HCT116 (cell line): ENCODE data around the gene CDK5RAP1. TPM values are rescaled to one million over a fixed set of nuclear protein-coding genes. Genes with fewer than 3 reads are reported as not detected.

Source experiments
- ATAC-seq: fragments of 200-7000 bp; cut with Tn5 transposase; 2 replicates; pipeline ENCODE4 v1.9.1; 2020; ENCODE audit warnings: mild to moderate bottlenecking, moderate library complexity
- BruUV-seq: library from RNA; stranded (reverse); fragments of 400-500 nt; replicated peaks from 2 replicates; lab custom pipeline; 2021; lab: Mats Ljungman, UMichigan
- CTCF ChIA-PET: fragments of 300-600 bp; sonication (Branson Sonifier 250); formaldehyde crosslinking; loops from one replicate; lab custom pipeline; 2021; ENCODE audit warnings: antibody characterized with exemption; lab: Charles Lee
- POLR2A ChIA-PET: fragments of 300-600, 350-600 bp; sonication (Branson Sonifier 250); formaldehyde crosslinking; loops from one replicate; lab custom pipeline; 2021; ENCODE audit warnings: antibody characterized with exemption; lab: Charles Lee
- RAD21 ChIA-PET, 2 experiments: fragments of 300-600 bp; sonication (Branson Sonifier 250); formaldehyde crosslinking; loops; one replicate each; lab custom pipeline; 2023; ENCODE audit warnings: low total read pairs in 2 of 2; ENCODE audit not compliant: uncharacterized antibody in 2 of 2, unreplicated experiment in 2 of 2, low non-redundant PET in 1 of 2; lab: Charles Lee
- DNase-seq: peaks from one replicate; pipeline ENCODE4 v3.0.0-alpha.2; 2010; ENCODE audit warnings: low read depth, low spot score
- H2AFZ ChIP-seq: fragments of 200-600 bp; shearing (Covaris generic), sonication (generic); 2 replicates; pipeline ENCODE4 v1.6.1; 2017; ENCODE audit warnings: low read depth, mixed run types, mixed read lengths, antibody characterized with exemption, low read length; ENCODE audit not compliant: poor library complexity, severe bottlenecking
- H3K27ac ChIP-seq: 2 replicates; pipeline ENCODE4 v1.5.1; 2012; ENCODE audit warnings: low read depth, low read length
- H3K27me3 ChIP-seq: fragments of 200-600 bp; sonication (generic); 2 replicates; pipeline ENCODE4 v1.6.1; 2016; ENCODE audit warnings: mixed run types, low read length, mixed read lengths; ENCODE audit not compliant: insufficient read depth
- H3K36me3 ChIP-seq, 2 experiments: fragments of 200-500 bp in 1 of 2; fragments of 200-600 bp in 1 of 2; sonication (Bioruptor generic) in 1 of 2; sonication (generic) in 1 of 2; 2 replicates each; pipeline versions ENCODE4 v1.5.1 to v1.6.1; 2014 to 2016; ENCODE audit warnings: low read length in 2 of 2, inconsistent platforms in 1 of 2, mixed read lengths in 1 of 2, mixed run types in 1 of 2; ENCODE audit not compliant: insufficient read depth in 2 of 2, control insufficient read depth in 1 of 2
- H3K4me1 ChIP-seq, 2 experiments: fragments of 200-600 bp in 1 of 2; sonication (generic) in 1 of 2; 2 replicates each; pipeline versions ENCODE4 v1.5.1 to v1.6.1; 2012 to 2017; ENCODE audit warnings: low read length in 2 of 2, inconsistent platforms in 1 of 2, mild to moderate bottlenecking in 1 of 2, mixed read lengths in 1 of 2, mixed run types in 1 of 2, moderate library complexity in 1 of 2; ENCODE audit not compliant: insufficient read depth in 2 of 2, control insufficient read depth in 1 of 2
- H3K4me2 ChIP-seq: fragments of 200-600 bp; sonication (generic); 2 replicates; pipeline ENCODE4 v1.6.1; 2017; ENCODE audit warnings: mixed run types, low read length, mixed read lengths
- H3K4me3 ChIP-seq, 2 experiments: fragments of 200-600 bp in 1 of 2; sonication (generic) in 1 of 2; replicated peaks in 1 of 2; 2 replicates each; pipeline ENCODE4 v1.5.1; 2011 to 2016; ENCODE audit warnings: low read length in 2 of 2, control low read depth in 1 of 2, low read depth in 1 of 2, mild to moderate bottlenecking in 1 of 2, mixed read lengths in 1 of 2, mixed run types in 1 of 2
- H3K79me2 ChIP-seq: fragments of 200-600 bp; sonication (generic); 2 replicates; pipeline ENCODE4 v1.6.1; 2017; ENCODE audit warnings: mild to moderate bottlenecking, mixed run types, low read length, moderate library complexity, mixed read lengths; ENCODE audit not compliant: insufficient read depth
- H3K9ac ChIP-seq: fragments of 200-600 bp; sonication (generic); 2 replicates; pipeline ENCODE4 v1.6.1; 2016; ENCODE audit warnings: low read length, mixed read lengths
- H3K9me2 ChIP-seq: fragments of 200-600 bp; sonication (generic), shearing (Covaris generic); 2 replicates; pipeline ENCODE4 v1.6.1; 2017; ENCODE audit warnings: mixed run types, mild to moderate bottlenecking, moderate library complexity; ENCODE audit not compliant: insufficient read depth
- H3K9me3 ChIP-seq, 2 experiments: fragments of 200-500 bp in 1 of 2; fragments of 200-600 bp in 1 of 2; sonication (Bioruptor generic) in 1 of 2; sonication (generic) in 1 of 2; 2 replicates each; pipeline ENCODE4 v1.6.1; 2014 to 2017; ENCODE audit warnings: low read length in 2 of 2, mixed read lengths in 2 of 2, inconsistent platforms in 1 of 2, low read depth in 1 of 2, mild to moderate bottlenecking in 1 of 2, mixed run types in 1 of 2, moderate library complexity in 1 of 2; ENCODE audit not compliant: control insufficient read depth in 1 of 2, insufficient read depth in 1 of 2
- H4K20me1 ChIP-seq: fragments of 200-600 bp; sonication (generic), shearing (Covaris generic); 2 replicates; pipeline ENCODE4 v1.6.1; 2017; ENCODE audit warnings: mixed run types, mild to moderate bottlenecking, moderate library complexity; ENCODE audit not compliant: insufficient read depth
- ATF3 ChIP-seq: IDR thresholded peaks from 2 replicates; pipeline ENCODE4 v1.6.1; 2012
- CEBPB ChIP-seq: IDR thresholded peaks from 2 replicates; pipeline ENCODE4 v1.6.1; 2012; ENCODE audit warnings: low read depth
- CTCF ChIP-seq, 3 experiments: fragments of 200-600 bp in 1 of 3; sonication (generic) in 1 of 3; IDR thresholded peaks in 2 of 3; conservative IDR thresholded peaks in 1 of 3; 2 replicates each; pipeline ENCODE4 v1.5.1; 2012 to 2017; ENCODE audit warnings: low read depth in 2 of 3, low read length in 2 of 3, antibody characterized with exemption in 1 of 3, borderline replicate concordance in 1 of 3, control low read depth in 1 of 3, mild to moderate bottlenecking in 1 of 3, mixed read lengths in 1 of 3, mixed run types in 1 of 3, moderate library complexity in 1 of 3; ENCODE audit not compliant: insufficient read depth in 1 of 3
- EGR1 ChIP-seq: IDR thresholded peaks from 2 replicates; pipeline ENCODE4 v1.6.1; 2012; ENCODE audit warnings: low read depth
- JUND ChIP-seq: IDR thresholded peaks from 2 replicates; pipeline ENCODE4 v1.6.1; 2012
- POLR2A ChIP-seq: IDR thresholded peaks from 2 replicates; pipeline ENCODE4 v1.7.0; 2011; ENCODE audit warnings: borderline replicate concordance; ENCODE audit not compliant: insufficient read depth, insufficient read length; ENCODE audit errors: extremely low read depth
- POLR2AphosphoS5 ChIP-seq: IDR thresholded peaks from 2 replicates; pipeline ENCODE4 v1.6.1; 2011; ENCODE audit warnings: mild to moderate bottlenecking, low read depth, low read length, moderate library complexity
- RAD21 ChIP-seq: IDR thresholded peaks from 2 replicates; pipeline ENCODE4 v1.6.1; 2012; ENCODE audit warnings: low read depth, mild to moderate bottlenecking
- SIN3A ChIP-seq: IDR thresholded peaks from 2 replicates; pipeline ENCODE4 v1.6.1; 2012; ENCODE audit warnings: low read depth
- SRF ChIP-seq: IDR thresholded peaks from 2 replicates; pipeline ENCODE4 v1.6.1; 2012; ENCODE audit warnings: low read depth
- TCF7L2 ChIP-seq: IDR thresholded peaks from 2 replicates; pipeline ENCODE4 v1.7.0; 2011; ENCODE audit warnings: borderline replicate concordance, inconsistent platforms; ENCODE audit not compliant: insufficient read depth, insufficient read length; ENCODE audit errors: extremely low read depth
- YY1 ChIP-seq: IDR thresholded peaks from 2 replicates; pipeline ENCODE4 v1.6.1; 2011; ENCODE audit warnings: low read length, low read depth, moderate library complexity, mild to moderate bottlenecking; ENCODE audit not compliant: insufficient replicate concordance; ENCODE audit errors: extremely low read depth
- intact Hi-C: fragments of 100-400 bp; cut with micrococcal nuclease; formaldehyde crosslinking; loops from 2 replicates; pipeline ENCODE4 v1.10.0; 2022
- total RNA-seq: library from RNA; stranded (reverse); gene quantifications from one replicate; pipeline ENCODE4 v1.2.1, GENCODE V29; 2021; ENCODE audit not compliant: unreplicated experiment

CDK5RAP1 gene
- total RNA-seq, 1 experiment from 2014 or later: 41.4 TPM

GRCh38 chr20:33408716-33409654 lies 7.7 kb upstream of the CDK5RAP1 start:
- no peak overlapping the region for H3K4me3 ChIP-seq
- no peak for TF ChIP-seq SRF
- TF ChIP-seq SIN3A: no peak
- TF ChIP-seq RAD21: no peak
- TF ChIP-seq ATF3: no peak
- no peak for TF ChIP-seq EGR1
- no peak for TF ChIP-seq CEBPB
- no peak for TF ChIP-seq JUND
- TF ChIP-seq POLR2A: no peak
- no peak for TF ChIP-seq YY1
- CTCF ChIA-PET: no interaction called here
- H2AFZ ChIP-seq: no peak overlapping the region
- H3K27ac ChIP-seq: no peak overlapping the region
- H3K9me2 ChIP-seq: no peaks in the 10 kb centered on the region
- no peaks in the 10 kb centered on the region; a peak in 1 of 4 replicates for H3K36me3 ChIP-seq
- H3K9ac ChIP-seq: no peak overlapping the region
- intact Hi-C loops: no loop called here
- POLR2A ChIA-PET: no interaction called here
- no peak for ATAC-seq
- H3K4me1 ChIP-seq: peaks cover 0 to 5% of the 10 kb centered on the region in 2 experiments; a peak in 1 of 4 replicates
- no TSS peak for BruUV-seq
- H3K9me3 ChIP-seq: no peaks in the 10 kb centered on the region
- no peak for DNase-seq
- no peaks in the 10 kb centered on the region for H3K79me2 ChIP-seq
- RAD21 ChIA-PET: interaction anchor here in 1 of 2 experiments (0.6 kb wide), 1 partner anchor 1233 kb away, joined by 5 read pairs; no protein-coding TSS in a partner anchor
- H4K20me1 ChIP-seq: no peaks in the 10 kb centered on the region
- H3K4me2 ChIP-seq: no peak overlapping the region
- no peaks in the 10 kb centered on the region for H3K27me3 ChIP-seq

GRCh38 chr20:33408313-33408712 lies 7.0 kb upstream of the CDK5RAP1 start:
- Histone ChIP-seq H3K4me3 (no peak overlapping the region), H2AFZ (no peak overlapping the region), H3K36me3 (no peaks in the 10 kb centered on the region; a peak in 1 of 4 replicates), H3K9me2 (no peaks in the 10 kb centered on the region), H3K4me2 (no peak overlapping the region), H3K4me1 (peaks cover 0 to 5% of the 10 kb centered on the region in 2 experiments; a peak in 1 of 4 replicates), H3K27ac (no peak overlapping the region), H3K79me2 (no peaks in the 10 kb centered on the region), H3K27me3 (no peaks in the 10 kb centered on the region), H4K20me1 (no peaks in the 10 kb centered on the region), H3K9me3 (no peaks in the 10 kb centered on the region), H3K9ac (no peak overlapping the region)
- RAD21 ChIA-PET: interaction anchor here in 1 of 2 experiments (0.6 kb wide), 1 partner anchor 1234 kb away, joined by 5 read pairs; no protein-coding TSS in a partner anchor
- ATAC-seq (no peak), DNase-seq (no peak)
- BruUV-seq: no TSS peak
- CTCF ChIA-PET: no interaction called here
- TF ChIP-seq CEBPB: no peak
- no peak for TF ChIP-seq TCF7L2
- no peak for TF ChIP-seq JUND
- TF ChIP-seq RAD21: no peak
- no peak for TF ChIP-seq EGR1
- TF ChIP-seq POLR2AphosphoS5: no peak
- no peak for TF ChIP-seq CTCF (IDR thresholded peaks at IDR 0.05 in 2 of 3, conservative IDR thresholded peaks at IDR 0.05 in 1 of 3; ENCODE audit: borderline replicate concordance in 1 of 3, insufficient read depth in 1 of 3, low read depth in 2 of 3, low read length in 2 of 3)
- intact Hi-C loops: no loop called here
- POLR2A ChIA-PET: no interaction called here
